GM20000 (cell line): ENCODE measurements around the gene CERS4.
"Not testable (repeated sequence)": the region's sequence is repeated elsewhere in the genome, so short reads cannot be mapped to it uniquely, and the experiment has no call there.

Experiments
- DNase-seq: peaks from one replicate; pipeline ENCODE4 v3.0.0; 2012; ENCODE audit warnings: low spot score
- CTCF ChIP-seq: IDR thresholded peaks from 2 replicates; pipeline ENCODE4 v1.5.1; 2012; ENCODE audit warnings: mild to moderate bottlenecking, control low read depth; ENCODE audit errors: extremely low read depth, missing control alignments

CERS4 gene

DNA sequence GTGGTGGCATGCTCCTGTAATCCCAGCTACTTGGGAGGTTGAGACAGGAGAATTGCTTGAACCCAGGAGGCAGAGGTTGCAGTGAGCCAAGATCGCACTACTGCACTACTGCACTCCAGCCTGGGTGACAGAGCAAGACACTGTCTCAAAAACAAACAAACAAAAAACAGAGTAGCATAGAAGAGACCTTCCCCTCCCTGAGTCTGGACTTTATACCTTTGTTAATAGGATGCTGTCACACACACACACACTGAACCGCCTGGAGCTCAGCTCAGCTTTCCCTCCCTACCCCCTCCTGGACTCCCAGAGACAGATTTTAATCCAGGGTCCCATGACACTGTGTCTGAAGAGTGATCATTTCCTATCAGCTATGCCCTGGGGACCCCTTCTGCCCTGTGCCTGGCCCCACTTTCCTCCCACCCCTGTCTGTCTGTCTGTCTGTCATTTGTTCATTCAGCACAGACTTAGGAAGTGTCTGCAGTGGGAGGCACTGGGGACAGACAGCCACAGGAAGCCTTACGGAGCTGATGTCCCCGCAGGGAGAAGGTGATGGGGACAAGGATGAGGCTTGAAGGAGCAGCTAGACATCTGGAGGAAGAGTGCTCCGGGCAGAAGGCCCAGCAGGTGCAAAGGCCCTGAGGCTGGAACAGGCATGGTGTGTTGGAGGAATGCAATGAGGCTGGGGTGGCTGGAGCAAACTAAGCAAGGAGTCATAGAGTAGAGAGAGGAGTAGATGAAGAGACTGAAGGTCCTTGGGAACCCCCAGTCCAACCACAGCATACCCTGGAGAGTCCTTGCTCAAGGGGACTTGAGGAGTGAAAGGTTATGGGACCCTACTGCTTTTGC is 4.9 kb downstream of the CERS4 start:
- TF ChIP-seq CTCF: no peak
- no peak for DNase-seq

DNA sequence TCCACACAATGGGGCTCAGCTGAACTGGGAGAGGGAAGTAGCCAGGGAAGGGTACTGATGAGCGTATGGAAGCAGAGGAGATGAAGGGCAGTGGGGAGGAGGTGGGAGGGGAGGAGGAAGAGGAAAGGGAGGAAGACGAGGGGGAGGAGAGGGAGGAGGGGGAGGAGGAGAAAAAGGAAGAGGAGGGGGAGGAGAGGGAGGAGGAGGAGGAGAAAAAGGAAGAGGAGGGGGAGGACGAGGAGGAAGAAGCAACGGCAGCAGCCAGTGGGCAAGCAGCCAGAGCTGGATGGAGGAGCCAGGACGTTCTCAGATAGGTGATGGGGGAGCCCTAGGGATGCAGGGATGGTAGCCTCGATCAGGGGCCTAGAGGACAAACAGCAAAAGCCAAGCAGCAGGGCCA is 5.6 kb downstream of the CERS4 start:
- DNase-seq: no peak
- TF ChIP-seq CTCF: no peak

DNA sequence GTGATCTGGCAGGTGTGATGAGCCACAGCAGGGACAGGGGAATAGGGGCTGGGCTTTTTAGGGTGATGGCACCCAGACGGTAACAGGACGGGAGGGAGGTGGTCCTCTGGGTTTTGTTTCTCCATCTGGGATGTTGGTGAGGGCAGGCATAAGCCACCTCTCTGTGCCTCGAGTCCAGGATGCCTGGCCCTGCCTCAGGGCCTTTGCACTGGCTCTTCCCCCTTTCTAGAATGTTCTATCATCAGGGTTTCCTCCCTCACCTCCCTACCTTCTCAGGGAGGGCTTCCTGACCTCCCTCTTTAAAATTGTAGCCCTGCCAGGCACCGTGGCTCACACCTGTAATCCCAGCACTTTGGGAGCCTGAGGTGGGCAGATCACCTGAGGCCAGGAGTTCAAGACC is 6.6 kb downstream of the CERS4 start:
- TF ChIP-seq CTCF: no peak
- DNase-seq: no peak

- no peak for DNase-seq
- TF ChIP-seq CTCF: no peak
Observed at GRCh38 chr19:8216357-8216756, 7.2 kb downstream of the CERS4 start.

DNA sequence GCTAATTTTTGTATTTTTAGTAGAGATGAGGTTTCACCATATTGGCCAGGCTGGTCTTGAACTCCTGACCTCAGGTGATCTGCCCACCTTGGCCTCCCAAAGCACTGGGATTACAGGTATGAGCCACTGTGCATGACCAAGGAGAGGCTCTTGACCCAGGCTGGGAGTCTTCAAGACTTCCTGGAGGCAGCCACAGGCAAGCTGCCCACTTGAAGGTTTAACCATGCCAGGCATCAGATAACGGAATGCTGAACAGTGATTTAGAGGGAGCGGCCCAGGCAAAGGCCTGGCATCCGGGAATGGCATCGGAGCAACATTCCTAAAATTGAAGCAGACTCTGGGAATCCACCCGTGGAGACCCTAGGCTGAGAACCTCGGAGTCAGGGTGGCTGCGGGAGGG is 9.0 kb downstream of the CERS4 start:
- not testable (repeated sequence) for DNase-seq

DNA sequence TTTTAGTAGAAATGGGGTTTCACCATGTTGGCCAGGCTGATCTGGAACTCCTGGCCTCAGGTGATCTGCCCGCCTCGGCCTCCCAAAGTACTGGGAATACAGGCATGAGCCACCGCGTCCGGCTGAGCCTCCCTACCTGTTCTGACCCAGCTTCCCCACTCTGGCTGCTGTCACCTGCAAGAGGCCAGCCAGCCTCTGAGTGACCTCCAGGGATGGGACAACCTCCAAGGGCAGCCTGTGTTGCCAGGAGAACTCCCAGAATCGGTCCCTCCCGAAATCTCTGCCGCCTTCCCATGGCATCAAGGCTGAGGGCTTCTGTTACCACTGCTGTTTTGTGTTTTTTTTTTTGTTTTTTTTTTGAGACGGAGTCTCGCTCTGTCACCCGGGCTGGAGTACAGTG is 11.3 kb downstream of the CERS4 start:
- no peak for DNase-seq
- no peak for TF ChIP-seq CTCF

DNA sequence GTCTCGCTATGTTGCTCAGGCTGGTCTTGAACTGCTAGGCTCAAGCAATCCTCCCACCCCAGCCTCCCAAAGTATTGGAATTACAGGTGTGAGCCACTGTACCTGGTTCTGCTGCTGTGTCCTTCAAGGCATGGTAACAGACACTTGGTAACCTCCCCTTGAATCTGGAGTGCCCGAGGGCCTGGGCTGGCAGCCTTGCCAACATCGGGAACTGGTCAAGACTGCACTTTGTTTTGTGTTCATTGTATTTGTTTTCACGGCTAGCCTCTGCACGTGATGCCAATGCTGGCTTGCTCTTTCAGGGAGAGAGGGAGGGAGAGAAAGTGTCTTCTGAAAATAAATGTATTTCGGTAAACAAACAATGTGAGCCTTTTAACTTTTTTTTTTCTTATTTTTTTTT is 12.0 kb downstream of the CERS4 start:
- no peak for DNase-seq
- no peak for TF ChIP-seq CTCF

DNA sequence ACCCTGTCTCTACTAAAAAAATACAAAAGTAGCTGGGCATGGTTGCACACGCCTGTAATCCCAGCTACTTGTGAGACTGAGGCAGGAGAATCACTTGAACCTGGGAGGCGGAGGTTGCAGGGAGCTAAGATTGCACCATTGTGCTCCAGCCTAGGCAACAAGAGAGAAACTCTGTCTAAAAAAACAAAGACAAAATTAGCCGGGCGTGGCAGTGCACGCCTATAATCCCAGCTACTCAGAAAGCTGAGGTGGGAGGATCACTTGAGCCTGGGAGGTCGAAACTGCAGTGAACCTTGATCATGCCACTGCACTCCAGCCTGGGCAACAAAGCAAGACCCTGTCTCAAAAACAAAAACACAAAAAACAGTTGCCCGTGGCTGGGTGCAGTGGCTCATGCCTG is 14.3 kb downstream of the CERS4 start:
- DNase-seq: not testable (repeated sequence)
